GM12892 (cell line): ENCODE results near the gene ODF2.

Experiments
- POLR2AphosphoS5 ChIP-seq: IDR thresholded peaks from 2 replicates; pipeline ENCODE4 v1.6.1; 2011; ENCODE audit warnings: low read depth, low read length, control low read depth
- TAF1 ChIP-seq: IDR thresholded peaks from 2 replicates; pipeline ENCODE4 v1.6.1; 2011; ENCODE audit warnings: low read depth, mild to moderate bottlenecking, control low read depth, low read length, borderline replicate concordance

DNA sequence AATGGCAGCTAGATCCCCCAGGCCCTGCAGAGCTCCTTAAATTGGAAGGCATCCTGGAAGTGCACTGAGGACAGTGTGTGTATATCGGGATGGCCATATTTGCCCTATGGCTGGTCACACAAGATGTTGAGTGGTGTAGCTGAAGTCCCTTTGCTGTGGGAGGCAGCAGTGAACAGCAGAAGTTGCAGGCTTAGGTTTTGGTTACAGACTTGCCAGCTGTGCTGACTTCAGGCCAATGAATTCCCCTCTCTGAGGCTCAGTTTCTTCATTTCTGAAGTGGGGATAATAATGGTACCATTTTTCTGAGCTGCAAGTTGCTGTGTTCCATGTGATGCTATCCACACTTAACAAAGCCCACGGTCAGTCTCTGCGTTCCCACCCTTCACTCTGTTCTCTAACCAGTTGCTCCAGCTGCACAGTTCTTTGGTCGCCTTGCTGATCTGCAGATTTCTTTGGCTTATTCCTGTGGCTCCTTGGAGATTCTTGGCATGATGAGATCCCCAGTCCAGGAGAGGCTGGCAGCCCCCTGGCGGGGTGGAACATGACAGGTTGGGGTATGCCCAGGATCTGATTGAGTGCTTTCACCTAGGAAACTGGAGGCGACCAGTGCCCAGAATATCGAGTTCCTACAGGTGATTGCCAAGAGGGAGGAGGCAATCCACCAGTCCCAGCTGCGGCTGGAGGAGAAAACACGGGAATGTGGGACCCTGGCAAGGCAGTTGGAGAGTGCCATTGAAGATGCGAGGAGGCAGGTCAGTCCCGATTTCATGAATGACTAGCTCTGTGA, 42.2 kb downstream of the ODF2 start:
- TF ChIP-seq POLR2AphosphoS5 (no peak), TAF1 (no peak)
